ENCODE data around the gene DOCK10. TPM values are rescaled to one million over a fixed set of nuclear protein-coding genes. Genes with fewer than 3 reads are reported as not detected.

The DOCK10 gene
- total and polyA plus RNA-seq, 2 experiments from 2014 or later = 1.1 to 3.2 TPM

DNA sequence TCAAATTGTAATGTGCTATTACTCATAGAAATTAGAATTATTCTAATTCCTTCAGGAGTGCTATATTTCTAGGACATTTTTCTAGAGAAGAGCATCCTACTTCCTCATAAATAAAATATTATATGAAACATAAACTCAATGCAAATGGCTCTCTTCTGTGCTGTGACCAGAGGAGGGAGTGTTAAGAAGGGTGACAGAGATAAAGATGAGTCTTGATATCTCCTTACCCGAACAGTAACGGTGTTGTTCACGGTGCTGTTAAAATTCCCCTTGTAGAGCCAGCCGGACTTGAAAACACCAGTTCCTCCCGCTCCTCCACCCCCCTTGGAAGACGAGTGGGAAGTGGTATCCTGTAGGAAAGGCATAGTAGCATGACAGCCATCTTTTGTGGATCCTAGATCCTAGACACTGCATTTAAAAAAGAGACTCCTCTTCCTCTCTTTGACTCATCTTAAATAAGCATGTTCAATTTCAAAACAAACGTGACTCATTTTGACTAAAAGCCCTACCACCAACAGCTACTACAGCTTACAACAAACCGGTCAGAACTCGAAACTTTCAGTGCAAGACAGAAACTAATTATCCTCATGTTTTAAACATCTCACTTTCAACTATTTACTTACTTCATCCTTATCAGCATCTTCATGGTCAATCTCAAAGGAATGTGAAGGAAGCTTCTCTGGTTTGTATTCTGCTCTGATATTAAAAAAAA lies 156.3 kb downstream of the DOCK10 start:
- no peak for TF ChIP-seq EZH2phosphoT487 (IDR thresholded peaks at IDR 0.05; ENCODE audit: low read depth, severe bottlenecking, unreplicated experiment)
- TF ChIP-seq EZH2 (IDR thresholded peaks at IDR 0.05; ENCODE audit: borderline replicate concordance) = no peak
- TF ChIP-seq, protein P1, sequence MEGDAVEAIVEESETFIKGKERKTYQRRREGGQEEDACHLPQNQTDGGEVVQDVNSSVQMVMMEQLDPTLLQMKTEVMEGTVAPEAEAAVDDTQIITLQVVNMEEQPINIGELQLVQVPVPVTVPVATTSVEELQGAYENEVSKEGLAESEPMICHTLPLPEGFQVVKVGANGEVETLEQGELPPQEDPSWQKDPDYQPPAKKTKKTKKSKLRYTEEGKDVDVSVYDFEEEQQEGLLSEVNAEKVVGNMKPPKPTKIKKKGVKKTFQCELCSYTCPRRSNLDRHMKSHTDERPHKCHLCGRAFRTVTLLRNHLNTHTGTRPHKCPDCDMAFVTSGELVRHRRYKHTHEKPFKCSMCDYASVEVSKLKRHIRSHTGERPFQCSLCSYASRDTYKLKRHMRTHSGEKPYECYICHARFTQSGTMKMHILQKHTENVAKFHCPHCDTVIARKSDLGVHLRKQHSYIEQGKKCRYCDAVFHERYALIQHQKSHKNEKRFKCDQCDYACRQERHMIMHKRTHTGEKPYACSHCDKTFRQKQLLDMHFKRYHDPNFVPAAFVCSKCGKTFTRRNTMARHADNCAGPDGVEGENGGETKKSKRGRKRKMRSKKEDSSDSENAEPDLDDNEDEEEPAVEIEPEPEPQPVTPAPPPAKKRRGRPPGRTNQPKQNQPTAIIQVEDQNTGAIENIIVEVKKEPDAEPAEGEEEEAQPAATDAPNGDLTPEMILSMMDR (IDR thresholded peaks at IDR 0.05; ENCODE audit: poor library complexity) = no peak
- H2AFZ ChIP-seq = no peak overlapping the region

DNA sequence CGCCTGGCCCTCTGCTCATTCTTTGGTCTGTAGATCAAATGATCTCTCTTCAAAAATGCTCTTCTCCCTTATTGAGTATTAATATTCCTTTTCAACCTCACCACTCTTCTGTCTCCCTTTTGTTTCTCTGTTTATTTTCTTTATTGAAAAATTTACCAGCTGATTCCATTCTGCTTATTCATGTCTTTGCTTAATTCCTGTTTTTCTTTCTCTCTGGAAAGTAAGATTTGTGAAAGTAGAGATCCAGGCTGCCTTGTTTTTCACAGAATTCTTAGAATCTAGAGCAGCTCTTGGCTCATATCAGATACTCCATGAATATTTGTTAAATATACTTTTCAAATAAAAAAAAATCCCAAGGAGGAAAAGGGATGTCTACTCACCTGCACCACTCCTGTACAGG lies 157.0 kb downstream of the DOCK10 start:
- no peaks in the 10 kb centered on the region for H4K20me1 ChIP-seq (ENCODE audit: insufficient read depth, poor library complexity, severe bottlenecking)
- TF ChIP-seq, protein P1 (IDR thresholded peaks at IDR 0.05; ENCODE audit: poor library complexity) = no peak
- TF ChIP-seq EZH2 (IDR thresholded peaks at IDR 0.05; ENCODE audit: borderline replicate concordance) = no peak
- TF ChIP-seq EZH2phosphoT487 (IDR thresholded peaks at IDR 0.05; ENCODE audit: low read depth, severe bottlenecking, unreplicated experiment) = no peak
- H3K79me2 ChIP-seq = no peaks in the 10 kb centered on the region
- no peaks in the 10 kb centered on the region for H3K36me3 ChIP-seq (replicated peaks; ENCODE audit: insufficient read depth, low read depth)
- no peaks in the 10 kb centered on the region for H3K9me3 ChIP-seq (ENCODE audit: low read depth)
- H2AFZ ChIP-seq = no peak overlapping the region
- H3K4me2 ChIP-seq = no peak overlapping the region
- H3K27me3 ChIP-seq = no peaks in the 10 kb centered on the region
- no peaks in the 10 kb centered on the region for H3K9me2 ChIP-seq (replicated peaks; ENCODE audit: insufficient read depth)
- 100% methylated on average over 1 of the region's 1 CpG for WGBS (ENCODE audit: low lambda C conversion rate, missing lambda C conversion rate)
- H3K4me1 ChIP-seq (ENCODE audit: insufficient read depth) = no peaks in the 10 kb centered on the region
- no peak overlapping the region for H3K4me3 ChIP-seq
- no peak for DNase-seq (ENCODE audit: low spot score)
- H3K27ac ChIP-seq = no peak overlapping the region

More for the DNA sequence above, 156.3 kb downstream of the DOCK10 start:
- Histone ChIP-seq H3K27ac (no peak overlapping the region), H3K9me3 (ENCODE audit: low read depth) (no peaks in the 10 kb centered on the region), H3K27me3 (no peaks in the 10 kb centered on the region), H3K4me1 (ENCODE audit: insufficient read depth) (no peaks in the 10 kb centered on the region), H3K79me2 (no peaks in the 10 kb centered on the region), H3K9me2 (replicated peaks; ENCODE audit: insufficient read depth) (no peaks in the 10 kb centered on the region), H3K4me3 (no peak overlapping the region), H3K4me2 (no peak overlapping the region), H4K20me1 (ENCODE audit: insufficient read depth, poor library complexity, severe bottlenecking) (no peaks in the 10 kb centered on the region), H3K36me3 (replicated peaks; ENCODE audit: insufficient read depth, low read depth) (no peaks in the 10 kb centered on the region)
- 81% methylated on average over 9 of the region's 9 CpGs for WGBS (ENCODE audit: low lambda C conversion rate, missing lambda C conversion rate)
- no peak for DNase-seq (ENCODE audit: low spot score)

DNA sequence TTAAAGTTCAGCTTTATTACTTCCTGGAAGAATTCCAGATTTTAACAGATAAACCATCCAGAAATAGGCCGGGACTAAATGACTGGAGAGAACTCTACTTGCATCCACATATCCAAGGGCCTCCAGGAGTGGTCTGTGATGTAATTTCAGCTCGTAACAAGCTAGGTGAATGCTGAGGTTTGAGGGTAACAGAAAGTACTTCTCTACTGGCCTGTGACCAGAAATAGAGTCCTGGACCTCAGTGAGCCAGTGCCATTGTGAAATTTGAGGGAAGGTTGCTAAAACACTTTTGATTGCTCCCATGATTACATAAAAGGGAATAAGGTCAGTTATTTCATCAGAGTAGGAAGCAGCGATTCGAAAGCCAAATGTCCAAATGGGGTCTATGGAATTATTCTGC lies 158.1 kb downstream of the DOCK10 start:
- no peak overlapping the region for H3K27ac ChIP-seq
- no peak overlapping the region for H3K4me2 ChIP-seq

More for the DNA sequence above, 158.1 kb downstream of the DOCK10 start:
- TF ChIP-seq EZH2 (IDR thresholded peaks at IDR 0.05; ENCODE audit: borderline replicate concordance) (no peak), EZH2phosphoT487 (IDR thresholded peaks at IDR 0.05; ENCODE audit: low read depth, severe bottlenecking, unreplicated experiment) (no peak)
- TF ChIP-seq, protein P1 (IDR thresholded peaks at IDR 0.05; ENCODE audit: poor library complexity) = no peak
- no peaks in the 10 kb centered on the region for H3K79me2 ChIP-seq
- no peaks in the 10 kb centered on the region for H3K27me3 ChIP-seq
- H2AFZ ChIP-seq = no peak overlapping the region
- DNase-seq (ENCODE audit: low spot score) = no peak
- no peak overlapping the region for H3K4me3 ChIP-seq
- no peaks in the 10 kb centered on the region for H3K9me2 ChIP-seq (replicated peaks; ENCODE audit: insufficient read depth)
- 63% methylated on average over 4 of the region's 4 CpGs for WGBS (ENCODE audit: low lambda C conversion rate, missing lambda C conversion rate)
- no peaks in the 10 kb centered on the region for H4K20me1 ChIP-seq (ENCODE audit: insufficient read depth, poor library complexity, severe bottlenecking)
- no peaks in the 10 kb centered on the region for H3K36me3 ChIP-seq (replicated peaks; ENCODE audit: insufficient read depth, low read depth)
- H3K9me3 ChIP-seq (ENCODE audit: low read depth) = no peaks in the 10 kb centered on the region
- H3K4me1 ChIP-seq (ENCODE audit: insufficient read depth) = no peaks in the 10 kb centered on the region
